Neural progenitor cell (in vitro differentiated cells): Measurements from ENCODE around the gene EPHA2. TPM values are rescaled to one million over a fixed set of nuclear protein-coding genes. Genes with fewer than 3 reads are reported as not detected.

ENCODE experiments used
- DNase-seq: peaks from one replicate; pipeline ENCODE4 v3.0.0-alpha.2; 2016; ENCODE audit warnings: low spot score
- H2AFZ ChIP-seq: fragments of 200-600 bp; sonication (generic); replicated peaks from 2 replicates; pipeline ENCODE4 v1.6.1; 2016; ENCODE audit warnings: antibody characterized with exemption
- H3F3A ChIP-seq: fragments of 200-600 bp; sonication (generic); 2 replicates; pipeline ENCODE4 v1.6.1; 2016; ENCODE audit warnings: antibody characterized with exemption, low read depth
- H3K27ac ChIP-seq: fragments of 200-600 bp; sonication (generic); 2 replicates; pipeline ENCODE4 v1.5.1; 2016; ENCODE audit warnings: mild to moderate bottlenecking
- H3K27me3 ChIP-seq: fragments of 200-600 bp; sonication (generic); 2 replicates; pipeline ENCODE4 v1.6.1; 2016; ENCODE audit warnings: mild to moderate bottlenecking, moderate library complexity
- H3K36me3 ChIP-seq: fragments of 200-600 bp; sonication (generic); 2 replicates; pipeline ENCODE4 v1.5.1; 2016
- H3K4me1 ChIP-seq: fragments of 200-600 bp; sonication (generic); 2 replicates; pipeline ENCODE4 v1.6.1; 2016; ENCODE audit warnings: mixed run types
- H3K4me2 ChIP-seq: fragments of 200-600 bp; sonication (generic); 2 replicates; pipeline ENCODE4 v1.6.1; 2016
- H3K4me3 ChIP-seq: fragments of 200-600 bp; sonication (generic); 2 replicates; pipeline ENCODE4 v1.5.1; 2016
- H3K79me2 ChIP-seq: fragments of 200-600 bp; sonication (generic); 2 replicates; pipeline ENCODE4 v1.6.1; 2016; ENCODE audit warnings: low read depth
- H3K9ac ChIP-seq: fragments of 200-600 bp; sonication (generic); 2 replicates; pipeline ENCODE4 v1.6.1; 2016
- H3K9me3 ChIP-seq: fragments of 200-600 bp; sonication (generic); 2 replicates; pipeline ENCODE4 v1.5.1; 2016; ENCODE audit warnings: low read depth
- H4K20me1 ChIP-seq: fragments of 200-600 bp; sonication (generic); 2 replicates; pipeline ENCODE4 v1.6.1; 2016; ENCODE audit warnings: low read depth
- H3K27ac Mint-ChIP-seq: 3 replicates; pipeline ENCODE4 v1.8.0; 2021; ENCODE audit warnings: mixed read lengths
- H3K27me3 Mint-ChIP-seq: 2 replicates; pipeline ENCODE4 v1.8.0; 2022; ENCODE audit warnings: low read depth, mild to moderate bottlenecking, inconsistent platforms, moderate library complexity, mixed read lengths; ENCODE audit not compliant: insufficient read depth
- H3K36me3 Mint-ChIP-seq: 3 replicates; pipeline ENCODE4 v1.8.0; 2021; ENCODE audit warnings: mixed read lengths
- H3K4me1 Mint-ChIP-seq: 3 replicates; pipeline ENCODE4 v1.8.0; 2021; ENCODE audit warnings: mixed read lengths
- H3K4me3 Mint-ChIP-seq: 3 replicates; pipeline ENCODE4 v1.8.0; 2021; ENCODE audit warnings: mild to moderate bottlenecking, moderate library complexity, mixed read lengths
- H3K9me3 Mint-ChIP-seq: 3 replicates; pipeline ENCODE4 v1.8.0; 2020; ENCODE audit warnings: mixed read lengths
- EZH2 ChIP-seq: fragments of 200-600 bp; sonication (generic); IDR thresholded peaks from 2 replicates; pipeline ENCODE4 v1.6.1; 2017; ENCODE audit warnings: antibody characterized with exemption, mild to moderate bottlenecking, moderate library complexity
- EZH2phosphoT487 ChIP-seq: fragments of 200-600 bp; sonication (generic); IDR thresholded peaks from 2 replicates; pipeline ENCODE4 v1.6.1; 2017; ENCODE audit warnings: antibody characterized with exemption
- total RNA-seq: library from RNA; depleted of rRNA; stranded (reverse); fragments of >200 nt; gene quantifications from 2 replicates; pipeline ENCODE4 v1.2.3, GENCODE V29; 2015; ENCODE audit warnings: low replicate concordance
- TF ChIP-seq, protein P1 (sequence below): fragments of 200-600 bp; sonication (generic); IDR thresholded peaks from 2 replicates; pipeline ENCODE4 v1.5.1; 2017; ENCODE audit warnings: antibody characterized with exemption, mild to moderate bottlenecking

EPHA2 gene
- total RNA-seq, 1 donor from 2014 or later, result 14.9 TPM

DNA sequence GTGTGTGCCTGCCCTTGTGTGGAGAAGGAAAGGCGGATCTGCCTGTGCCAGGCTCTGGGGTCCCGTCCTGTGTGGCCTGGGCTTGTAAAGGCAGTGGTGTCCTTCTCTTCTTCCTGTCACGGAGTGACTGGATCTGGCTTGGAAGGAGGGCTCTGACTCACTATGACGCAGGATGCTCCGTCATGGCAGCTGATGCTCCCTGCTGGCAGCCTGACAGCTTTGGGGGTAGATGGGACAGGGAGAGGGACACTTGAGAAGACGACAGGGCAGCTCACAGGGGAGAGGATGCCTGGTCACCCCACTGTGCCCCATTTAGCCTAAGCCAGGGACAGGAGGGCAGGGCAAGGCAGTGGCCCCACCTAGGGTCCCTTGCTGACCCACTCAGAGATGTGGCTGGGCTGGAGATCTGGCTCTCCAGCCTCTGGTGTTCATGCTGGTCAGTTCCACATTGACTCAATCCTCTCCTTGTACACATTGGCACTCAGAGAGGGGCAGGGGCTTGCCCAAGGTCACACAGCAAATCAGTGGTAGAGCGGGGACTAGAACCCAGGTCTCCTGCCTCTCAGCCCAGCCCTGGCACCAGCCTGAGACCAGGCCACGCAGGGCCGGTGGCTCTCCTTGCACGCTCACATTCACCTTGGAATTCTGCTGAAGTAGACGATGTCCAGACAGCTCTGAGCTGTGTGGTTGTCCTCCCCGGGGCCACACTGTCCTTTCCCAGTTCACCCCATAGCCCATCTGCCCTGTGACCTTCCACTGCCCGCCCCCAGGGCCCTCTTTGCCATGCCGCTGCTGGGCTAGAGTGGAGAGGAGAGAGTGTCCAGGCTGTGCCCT is 79.6 kb downstream of the EPHA2 start:
- Histone ChIP-seq H3K27ac (no peak overlapping the region), H2AFZ (no peak overlapping the region), H3K79me2 (no peaks in the 10 kb centered on the region), H3K27me3 (peaks cover 57% of the 10 kb centered on the region), H4K20me1 (no peaks in the 10 kb centered on the region), H3K4me1 (peaks cover 20% of the 10 kb centered on the region), H3K9me3 (no peaks in the 10 kb centered on the region), H3F3A (peaks cover 10% of the 10 kb centered on the region), H3K4me3 (no peak overlapping the region), H3K4me2 (no peak overlapping the region), H3K9ac (no peak overlapping the region), H3K36me3 (no peaks in the 10 kb centered on the region)
- TF ChIP-seq EZH2 (no peak), EZH2phosphoT487 (no peak)
- TF ChIP-seq, protein P1, sequence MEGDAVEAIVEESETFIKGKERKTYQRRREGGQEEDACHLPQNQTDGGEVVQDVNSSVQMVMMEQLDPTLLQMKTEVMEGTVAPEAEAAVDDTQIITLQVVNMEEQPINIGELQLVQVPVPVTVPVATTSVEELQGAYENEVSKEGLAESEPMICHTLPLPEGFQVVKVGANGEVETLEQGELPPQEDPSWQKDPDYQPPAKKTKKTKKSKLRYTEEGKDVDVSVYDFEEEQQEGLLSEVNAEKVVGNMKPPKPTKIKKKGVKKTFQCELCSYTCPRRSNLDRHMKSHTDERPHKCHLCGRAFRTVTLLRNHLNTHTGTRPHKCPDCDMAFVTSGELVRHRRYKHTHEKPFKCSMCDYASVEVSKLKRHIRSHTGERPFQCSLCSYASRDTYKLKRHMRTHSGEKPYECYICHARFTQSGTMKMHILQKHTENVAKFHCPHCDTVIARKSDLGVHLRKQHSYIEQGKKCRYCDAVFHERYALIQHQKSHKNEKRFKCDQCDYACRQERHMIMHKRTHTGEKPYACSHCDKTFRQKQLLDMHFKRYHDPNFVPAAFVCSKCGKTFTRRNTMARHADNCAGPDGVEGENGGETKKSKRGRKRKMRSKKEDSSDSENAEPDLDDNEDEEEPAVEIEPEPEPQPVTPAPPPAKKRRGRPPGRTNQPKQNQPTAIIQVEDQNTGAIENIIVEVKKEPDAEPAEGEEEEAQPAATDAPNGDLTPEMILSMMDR, result no peak
- DNase-seq, result no peak
- H3K9me3 Mint-ChIP-seq, result no peaks in the 10 kb centered on the region
- peak overlapping the region; percentile 65 for H3K27ac Mint-ChIP-seq
- H3K27me3 Mint-ChIP-seq, result peaks cover 23% of the 10 kb centered on the region
- peaks cover 37% of the 10 kb centered on the region for H3K4me1 Mint-ChIP-seq
- H3K4me3 Mint-ChIP-seq, result peak overlapping the region; percentile 40
- H3K36me3 Mint-ChIP-seq, result no peaks in the 10 kb centered on the region

DNA sequence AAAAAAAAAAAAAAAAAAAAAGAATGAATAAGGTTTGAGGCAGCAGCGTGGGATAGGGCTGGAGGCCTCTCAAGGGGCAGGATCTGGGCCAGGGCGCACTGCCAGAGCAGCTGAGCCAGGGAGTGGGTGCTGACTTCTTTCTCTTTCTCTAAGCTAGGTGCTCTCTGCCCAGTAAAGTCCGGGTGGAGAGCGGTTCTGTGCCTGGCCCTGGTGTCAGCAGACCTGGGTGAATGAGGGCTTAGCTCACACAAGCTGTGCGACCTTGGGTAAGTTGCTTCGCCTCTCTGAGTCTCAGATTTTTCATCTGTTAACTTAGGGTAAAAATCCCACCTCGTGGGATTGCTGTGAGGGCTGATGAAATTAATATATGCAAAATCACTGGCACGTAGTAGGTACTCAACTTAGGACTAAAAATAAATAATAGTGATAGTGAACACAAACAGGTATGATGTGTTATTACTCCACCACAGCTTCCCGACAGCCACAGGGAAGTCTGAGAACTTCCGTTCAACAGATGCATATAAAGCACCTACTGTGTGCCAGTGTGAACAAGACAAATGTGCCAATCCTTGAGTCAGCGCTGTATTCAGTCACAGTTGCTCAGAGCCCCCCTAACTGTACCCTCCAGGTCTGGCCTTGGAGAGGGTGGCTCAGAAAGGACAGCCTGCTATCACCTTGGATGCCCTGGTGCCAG is 80.4 kb downstream of the EPHA2 start:
- Mint-ChIP-seq H3K4me3 (peak overlapping the region; percentile 40), H3K4me1 (peaks cover 37% of the 10 kb centered on the region), H3K27me3 (peaks cover 22% of the 10 kb centered on the region), H3K36me3 (no peaks in the 10 kb centered on the region), H3K27ac (no peak overlapping the region), H3K9me3 (no peaks in the 10 kb centered on the region)
- DNase-seq, result no peak
- no peak for TF ChIP-seq EZH2
- TF ChIP-seq, protein P1, result no peak
- TF ChIP-seq EZH2phosphoT487, result no peak
- H2AFZ ChIP-seq, result no peak overlapping the region
- no peaks in the 10 kb centered on the region for H3K79me2 ChIP-seq
- H3K4me2 ChIP-seq, result no peak overlapping the region
- H3F3A ChIP-seq, result peaks cover 10% of the 10 kb centered on the region
- no peaks in the 10 kb centered on the region for H3K9me3 ChIP-seq
- H3K27ac ChIP-seq, result no peak overlapping the region
- peaks cover 57% of the 10 kb centered on the region for H3K27me3 ChIP-seq
- no peak overlapping the region for H3K4me3 ChIP-seq
- no peaks in the 10 kb centered on the region for H4K20me1 ChIP-seq
- peaks cover 20% of the 10 kb centered on the region for H3K4me1 ChIP-seq
- no peak overlapping the region for H3K9ac ChIP-seq
- H3K36me3 ChIP-seq, result no peaks in the 10 kb centered on the region

Other genes with a start within 250 kb of the EPHA2 start
- gene ZBTB17, start 180.0 kb downstream of the EPHA2 start, total RNA-seq, result 19.5 and 34.0 TPM in 2 replicates
- gene SRARP, start 151.8 kb downstream of the EPHA2 start, total RNA-seq, result not detected in 2 replicates
- not detected in 2 replicates for gene HSPB7, start 138.0 kb downstream of the EPHA2 start, total RNA-seq
- gene CLCNKA, start 134.0 kb downstream of the EPHA2 start, total RNA-seq, result not detected in 2 replicates
- gene CLCNKB, start 112.3 kb downstream of the EPHA2 start, total RNA-seq, result 0.97 and 2.7 TPM in 2 replicates
- gene FAM131C, start 82.4 kb downstream of the EPHA2 start, total RNA-seq, result 0.13 and 2.6 TPM in 2 replicates
- 10.9 and 22.2 TPM in 2 replicates for gene ARHGEF19, start 56.6 kb upstream of the EPHA2 start, total RNA-seq
- gene CPLANE2, start 81.1 kb upstream of the EPHA2 start, total RNA-seq, result 3.0 and 11.4 TPM in 2 replicates
- gene FBXO42, start 196.4 kb upstream of the EPHA2 start, total RNA-seq, result 18.8 and 24.7 TPM in 2 replicates
- 50.2 and 73.2 TPM in 2 replicates for gene SZRD1, start 211.2 kb upstream of the EPHA2 start, total RNA-seq